Ishikawa (cell line): Measurements from ENCODE around the gene RANBP17.

ENCODE experiments used
- CEBPB ChIP-seq: IDR thresholded peaks from 2 replicates; pipeline ENCODE4 v1.6.1; 2012
- CREB1 ChIP-seq: IDR thresholded peaks from 2 replicates; pipeline ENCODE4 v1.6.1; 2012; ENCODE audit warnings: low read depth
- EGR1 ChIP-seq: IDR thresholded peaks from 2 replicates; pipeline ENCODE4 v1.6.1; 2012
- EP300 ChIP-seq: IDR thresholded peaks from 2 replicates; pipeline ENCODE4 v1.6.1; 2012; ENCODE audit warnings: borderline replicate concordance
- FOXM1 ChIP-seq: IDR thresholded peaks from 2 replicates; pipeline ENCODE4 v1.6.1; 2012; ENCODE audit warnings: low read depth, borderline replicate concordance
- NFIC ChIP-seq: IDR thresholded peaks from 2 replicates; pipeline ENCODE4 v1.6.1; 2012
- RAD21 ChIP-seq: IDR thresholded peaks from 2 replicates; pipeline ENCODE4 v1.6.1; 2012; ENCODE audit warnings: low read depth
- TAF1 ChIP-seq: IDR thresholded peaks from 2 replicates; pipeline ENCODE4 v1.6.1; 2012; ENCODE audit warnings: low read depth, mild to moderate bottlenecking
- TCF12 ChIP-seq: IDR thresholded peaks from 2 replicates; pipeline ENCODE4 v1.6.1; 2012; ENCODE audit warnings: low read depth
- TEAD4 ChIP-seq: IDR thresholded peaks from 2 replicates; pipeline ENCODE4 v1.6.1; 2012
- YY1 ChIP-seq: IDR thresholded peaks from 2 replicates; pipeline ENCODE4 v1.6.1; 2012; ENCODE audit warnings: low read depth
- ZBTB7A ChIP-seq: IDR thresholded peaks from 2 replicates; pipeline ENCODE4 v1.6.1; 2012; ENCODE audit warnings: low read depth
- TF ChIP-seq, protein P1 (sequence below): IDR thresholded peaks from 2 replicates; pipeline ENCODE4 v1.6.1; 2012
- TF ChIP-seq, protein P2 (sequence below): IDR thresholded peaks from 2 replicates; pipeline ENCODE4 v1.6.1; 2012
- TF ChIP-seq, protein P3 (sequence below): IDR thresholded peaks from 2 replicates; pipeline ENCODE4 v1.6.1; 2012; ENCODE audit warnings: low read depth, mild to moderate bottlenecking

The RANBP17 gene

DNA sequence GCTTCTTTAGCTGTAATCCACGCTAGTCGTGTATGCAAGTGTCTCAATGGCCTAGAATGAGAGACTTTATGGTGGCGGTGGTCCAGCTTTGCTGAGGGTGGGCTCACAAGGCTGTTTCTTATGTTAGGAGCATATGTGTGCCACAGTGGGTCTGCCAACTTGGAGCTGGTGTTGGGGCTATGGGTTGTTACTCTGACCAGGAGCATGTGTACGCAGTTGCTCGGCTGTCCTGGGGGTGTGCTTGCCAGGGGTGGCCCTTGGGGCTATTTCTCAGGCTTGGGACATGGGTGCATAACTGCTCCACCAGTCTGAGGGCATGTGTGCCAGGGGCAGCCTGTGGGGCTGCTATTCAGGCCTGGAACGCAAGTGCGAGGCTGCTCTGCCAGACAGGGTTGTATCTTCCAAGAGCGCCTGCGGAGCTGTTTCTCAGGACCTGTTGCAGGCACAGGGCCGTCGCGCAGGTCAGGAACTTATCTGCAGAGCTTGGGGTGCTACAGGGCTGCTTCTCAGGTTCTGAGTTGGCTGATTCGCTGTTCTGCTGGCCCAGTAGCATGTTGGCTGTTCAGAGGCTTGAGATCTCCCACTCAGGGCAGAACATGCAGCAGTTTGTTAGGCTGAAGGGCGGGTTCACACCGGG is 259.3 kb downstream of the RANBP17 start:
- TF ChIP-seq, protein P1, sequence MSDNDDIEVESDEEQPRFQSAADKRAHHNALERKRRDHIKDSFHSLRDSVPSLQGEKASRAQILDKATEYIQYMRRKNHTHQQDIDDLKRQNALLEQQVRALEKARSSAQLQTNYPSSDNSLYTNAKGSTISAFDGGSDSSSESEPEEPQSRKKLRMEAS: no peak
- TF ChIP-seq TCF12 (no peak), YY1 (no peak), NFIC (no peak)

DNA sequence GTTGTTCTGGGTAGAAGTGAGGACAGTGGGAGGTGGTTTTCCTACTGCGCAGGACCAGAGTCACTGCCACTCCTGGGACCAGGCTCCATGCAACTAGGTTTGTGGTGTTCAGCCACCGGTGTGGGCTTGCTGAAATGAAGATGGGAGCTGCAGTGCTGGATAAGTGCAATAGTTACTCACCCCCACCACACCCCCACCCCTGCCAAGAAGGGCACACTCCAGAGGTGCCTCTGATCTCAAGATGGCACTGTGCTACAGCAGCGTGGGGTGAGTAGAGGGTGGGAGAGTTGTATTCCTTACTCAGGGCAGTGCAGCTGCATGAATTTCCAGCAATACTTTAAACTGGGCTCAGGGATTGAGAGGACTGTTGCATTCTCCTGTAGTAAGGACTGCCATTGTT is 259.8 kb downstream of the RANBP17 start:
- TF ChIP-seq ZBTB7A (no peak), EGR1 (no peak), RAD21 (no peak), YY1 (no peak), TAF1 (no peak)
- TF ChIP-seq, protein P2, sequence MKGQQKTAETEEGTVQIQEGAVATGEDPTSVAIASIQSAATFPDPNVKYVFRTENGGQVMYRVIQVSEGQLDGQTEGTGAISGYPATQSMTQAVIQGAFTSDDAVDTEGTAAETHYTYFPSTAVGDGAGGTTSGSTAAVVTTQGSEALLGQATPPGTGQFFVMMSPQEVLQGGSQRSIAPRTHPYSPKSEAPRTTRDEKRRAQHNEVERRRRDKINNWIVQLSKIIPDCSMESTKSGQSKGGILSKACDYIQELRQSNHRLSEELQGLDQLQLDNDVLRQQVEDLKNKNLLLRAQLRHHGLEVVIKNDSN: no peak
- TF ChIP-seq, protein P3, sequence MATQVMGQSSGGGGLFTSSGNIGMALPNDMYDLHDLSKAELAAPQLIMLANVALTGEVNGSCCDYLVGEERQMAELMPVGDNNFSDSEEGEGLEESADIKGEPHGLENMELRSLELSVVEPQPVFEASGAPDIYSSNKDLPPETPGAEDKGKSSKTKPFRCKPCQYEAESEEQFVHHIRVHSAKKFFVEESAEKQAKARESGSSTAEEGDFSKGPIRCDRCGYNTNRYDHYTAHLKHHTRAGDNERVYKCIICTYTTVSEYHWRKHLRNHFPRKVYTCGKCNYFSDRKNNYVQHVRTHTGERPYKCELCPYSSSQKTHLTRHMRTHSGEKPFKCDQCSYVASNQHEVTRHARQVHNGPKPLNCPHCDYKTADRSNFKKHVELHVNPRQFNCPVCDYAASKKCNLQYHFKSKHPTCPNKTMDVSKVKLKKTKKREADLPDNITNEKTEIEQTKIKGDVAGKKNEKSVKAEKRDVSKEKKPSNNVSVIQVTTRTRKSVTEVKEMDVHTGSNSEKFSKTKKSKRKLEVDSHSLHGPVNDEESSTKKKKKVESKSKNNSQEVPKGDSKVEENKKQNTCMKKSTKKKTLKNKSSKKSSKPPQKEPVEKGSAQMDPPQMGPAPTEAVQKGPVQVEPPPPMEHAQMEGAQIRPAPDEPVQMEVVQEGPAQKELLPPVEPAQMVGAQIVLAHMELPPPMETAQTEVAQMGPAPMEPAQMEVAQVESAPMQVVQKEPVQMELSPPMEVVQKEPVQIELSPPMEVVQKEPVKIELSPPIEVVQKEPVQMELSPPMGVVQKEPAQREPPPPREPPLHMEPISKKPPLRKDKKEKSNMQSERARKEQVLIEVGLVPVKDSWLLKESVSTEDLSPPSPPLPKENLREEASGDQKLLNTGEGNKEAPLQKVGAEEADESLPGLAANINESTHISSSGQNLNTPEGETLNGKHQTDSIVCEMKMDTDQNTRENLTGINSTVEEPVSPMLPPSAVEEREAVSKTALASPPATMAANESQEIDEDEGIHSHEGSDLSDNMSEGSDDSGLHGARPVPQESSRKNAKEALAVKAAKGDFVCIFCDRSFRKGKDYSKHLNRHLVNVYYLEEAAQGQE: no peak
- TF ChIP-seq, protein P1: no peak

DNA sequence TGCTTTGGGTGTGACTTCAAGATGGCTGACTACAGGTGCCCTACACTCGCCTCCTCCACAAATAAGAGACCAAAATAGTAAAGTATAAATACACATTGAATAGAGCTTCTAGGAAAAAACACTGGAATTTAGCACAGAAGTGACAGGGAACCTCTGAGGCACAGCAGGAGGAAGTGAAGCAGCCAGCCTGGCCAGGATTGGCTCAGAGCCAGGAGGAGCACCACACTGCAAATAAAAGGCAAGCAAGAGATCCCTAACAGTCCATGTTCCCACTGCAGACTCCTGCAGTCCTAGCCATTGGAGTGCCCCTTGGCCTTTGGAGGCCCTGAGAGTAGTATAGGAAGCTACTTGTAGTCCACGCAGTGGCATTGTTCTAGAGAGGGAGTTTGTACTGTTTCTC is 260.6 kb downstream of the RANBP17 start:
- no peak for TF ChIP-seq YY1
- TF ChIP-seq RAD21: no peak
- TF ChIP-seq, protein P3: no peak
- TF ChIP-seq NFIC: peak; percentile 83
- TF ChIP-seq FOXM1: no peak
- TF ChIP-seq ZBTB7A: no peak
- TF ChIP-seq CREB1: no peak
- no peak for TF ChIP-seq EGR1

DNA sequence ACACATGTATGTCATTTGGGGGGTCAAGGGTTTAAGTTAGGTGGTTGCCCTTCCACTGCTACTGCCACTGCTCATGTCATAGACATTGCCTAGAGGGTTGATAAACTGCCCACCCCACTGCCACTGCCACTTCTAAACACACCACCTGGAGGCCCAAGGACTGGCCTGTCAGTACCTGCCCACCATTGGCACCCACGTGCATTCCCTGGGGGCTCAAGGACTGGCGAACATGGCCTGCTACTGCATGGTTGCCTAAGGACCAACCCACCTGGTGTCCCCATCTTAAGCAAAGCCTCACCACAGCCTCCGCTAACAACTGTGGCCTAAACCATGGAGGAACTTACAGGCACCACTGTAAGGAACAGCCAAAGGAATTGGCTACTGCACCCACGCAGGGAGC is 261.6 kb downstream of the RANBP17 start:
- TF ChIP-seq TAF1 (no peak), RAD21 (no peak), YY1 (no peak), EP300 (no peak), NFIC (no peak), CREB1 (no peak), CEBPB (no peak)
- TF ChIP-seq, protein P2: no peak
- TF ChIP-seq, protein P1: no peak

DNA sequence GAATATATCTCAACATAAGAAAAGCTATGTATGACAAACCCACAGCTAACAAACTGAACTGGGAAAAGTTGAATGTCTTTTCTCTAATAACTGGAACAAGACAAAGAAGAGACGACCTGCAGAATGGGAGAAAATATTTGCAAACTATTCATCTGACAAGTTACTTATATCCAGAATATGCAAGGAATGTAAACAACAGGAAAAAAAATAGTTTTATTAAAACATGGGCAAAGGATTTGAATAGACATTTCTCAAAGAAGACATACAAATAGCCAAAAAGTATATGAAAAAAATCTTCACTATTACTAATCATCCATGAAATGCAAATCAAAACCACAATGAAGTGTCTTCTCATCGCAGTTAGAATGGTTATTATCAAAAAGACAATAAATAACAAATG is 265.5 kb downstream of the RANBP17 start:
- TF ChIP-seq CREB1: no peak
- TF ChIP-seq RAD21: no peak
- TF ChIP-seq, protein P3: no peak
- TF ChIP-seq TAF1: no peak
- TF ChIP-seq, protein P2: no peak
- TF ChIP-seq YY1: no peak
- TF ChIP-seq EP300: no peak
- TF ChIP-seq TEAD4: no peak
- no peak for TF ChIP-seq EGR1
